Gastroesophageal sphincter (tissue), 4 donors: Measurements from ENCODE around the gene VWA7. TPM values are rescaled to one million over a fixed set of nuclear protein-coding genes. Genes with fewer than 3 reads are reported as not detected.

Source experiments
- ATAC-seq: fragments of 150-250 bp; one replicate; pipeline ENCODE4 v1.9.1; 2016; ENCODE audit warnings: mild to moderate bottlenecking, moderate library complexity
- H3K27ac ChIP-seq, 4 donors: fragments of 200-600 bp; sonication (generic) in 3 of 4; 1 replicate in 3 of 4; 2 replicates in 1 of 4; pipeline ENCODE4 v1.5.1; 2016 to 2019
- H3K27me3 ChIP-seq: fragments of 200-600 bp; sonication (generic); one replicate; pipeline ENCODE4 v1.5.1; 2019
- H3K36me3 ChIP-seq, 2 donors: fragments of 200-600 bp; sonication (generic); one replicate each; pipeline ENCODE4 v1.5.1; 2019; ENCODE audit warnings: control low read depth in 1 of 2
- H3K4me1 ChIP-seq, 3 donors: fragments of 200-600 bp; sonication (generic); 1 replicate in 2 of 3; 2 replicates in 1 of 3; pipeline ENCODE4 v1.5.1; 2016 to 2019; ENCODE audit warnings: control low read depth in 2 of 3
- H3K4me3 ChIP-seq, 2 donors: fragments of 200-600 bp; sonication (generic); one replicate each; pipeline ENCODE4 v1.5.1; 2019; ENCODE audit warnings: mild to moderate bottlenecking in 1 of 2, moderate library complexity in 1 of 2
- H3K9me3 ChIP-seq, 3 donors: fragments of 200-600 bp; sonication (generic); one replicate each; pipeline ENCODE4 v1.5.1; 2017 to 2019; ENCODE audit warnings: control low read depth in 2 of 3
- CTCF ChIP-seq, 4 experiments: fragments of 200-600 bp in 2 of 4; fragments of 450-650 bp in 2 of 4; sonication (generic) in 1 of 4; IDR thresholded peaks; one replicate each; pipeline ENCODE4 v1.5.1; 2017 to 2019; ENCODE audit warnings: antibody characterized with exemption in 4 of 4, mild to moderate bottlenecking in 2 of 4, moderate library complexity in 2 of 4
- EP300 ChIP-seq: sonication (generic); formaldehyde crosslinking; IDR thresholded peaks from one replicate; pipeline ENCODE4 v1.6.1; 2017; ENCODE audit warnings: antibody characterized with exemption, mild to moderate bottlenecking
- POLR2A ChIP-seq, 2 donors: fragments of 450-650 bp; IDR thresholded peaks; one replicate each; pipeline ENCODE4 v1.6.1; 2017; ENCODE audit warnings: antibody characterized with exemption in 2 of 2, mild to moderate bottlenecking in 2 of 2, moderate library complexity in 1 of 2
- POLR2AphosphoS5 ChIP-seq: sonication (generic); formaldehyde crosslinking; IDR thresholded peaks from one replicate; pipeline ENCODE4 v1.6.1; 2017; ENCODE audit warnings: antibody characterized with exemption
- WGBS, 2 donors: methylation state at CpG; one replicate each; pipeline ENCODE4 v1.1.5; 2018; ENCODE audit warnings: low coverage in 1 of 2; 5-methylcytosine and 5-hydroxymethylcytosine counted together
- total RNA-seq, 4 donors: library from RNA; depleted of rRNA; stranded (reverse); fragments of >200 nt; gene quantifications; one replicate each; pipeline ENCODE4 v1.1.0, GENCODE V29; 2016

Gene VWA7
- total RNA-seq, 4 donors from 2014 or later = 0.12 to 0.54 (median 0.31) TPM

- no peaks in the 10 kb centered on the region for H3K9me3 ChIP-seq
- no peaks in the 10 kb centered on the region for H3K27me3 ChIP-seq
- TF ChIP-seq CTCF (IDR thresholded peaks at IDR 0.05) (no peak), EP300 (no peak)
- H3K36me3 ChIP-seq = peaks cover 0 to 50% of the 10 kb centered on the region in 2 donors
- H3K27ac ChIP-seq = peak overlapping the region in 3 of 4 donors; percentile 94 to 99 (median 98)
- WGBS, 2 donors = 60% methylated on average over 2 of the region's 7 CpGs; no CpG with 5 or more reads in 1 of the 2 donors
- peak overlapping the region in 1 of 2 donors; percentile 80 for H3K4me3 ChIP-seq
- peaks cover 0 to 47% (median 20%) of the 10 kb centered on the region in 3 donors for H3K4me1 ChIP-seq
- ATAC-seq = no peak
Measured at GRCh38 chr6:31727034-31727716, 50.0 kb downstream of the VWA7 start.

- 75 to 85% methylated on average over 6 to 9 of the region's 12 CpGs for WGBS, 2 donors
- Histone ChIP-seq H3K27me3 (no peaks in the 10 kb centered on the region), H3K4me3 (no peak overlapping the region), H3K27ac (peak overlapping the region in 1 of 4 donors; percentile 98), H3K4me1 (peaks cover 0 to 34% (median 18%) of the 10 kb centered on the region in 3 donors), H3K9me3 (no peaks in the 10 kb centered on the region), H3K36me3 (peaks cover 0 to 36% of the 10 kb centered on the region in 2 donors)
- TF ChIP-seq POLR2AphosphoS5 = no peak
- TF ChIP-seq CTCF (IDR thresholded peaks at IDR 0.05) = no peak
- TF ChIP-seq POLR2A (IDR thresholded peaks at IDR 0.05) = no peak
- TF ChIP-seq EP300 = no peak
- ATAC-seq = no peak
Measured at GRCh38 chr6:31725502-31726350, 51.4 kb downstream of the VWA7 start.

- WGBS, 2 donors = 88 to 92% methylated on average over 12 to 13 of the region's 25 CpGs
- H3K4me3 ChIP-seq = no peak overlapping the region
- H3K36me3 ChIP-seq = peaks cover 0 to 34% of the 10 kb centered on the region in 2 donors
- no peaks in the 10 kb centered on the region for H3K9me3 ChIP-seq
- no peak for ATAC-seq
- no peak for TF ChIP-seq CTCF (IDR thresholded peaks at IDR 0.05)
- no peak for TF ChIP-seq POLR2A (IDR thresholded peaks at IDR 0.05)
- TF ChIP-seq POLR2AphosphoS5 = no peak
- TF ChIP-seq EP300 = no peak
- no peaks in the 10 kb centered on the region for H3K27me3 ChIP-seq
- no peak overlapping the region for H3K27ac ChIP-seq
- H3K4me1 ChIP-seq = peaks cover 0 to 28% (median 14%) of the 10 kb centered on the region in 3 donors
Measured at GRCh38 chr6:31723980-31724691, 53.0 kb downstream of the VWA7 start.

GRCh38 chr6:31723245-31723979, 53.7 kb downstream of the VWA7 start, which contains the start of gene MPIG6B:
MPIG6B (plus strand) TSS chr6:31723373; CDS start chr6:31723384, 11 bp downstream.
- Histone ChIP-seq H3K36me3 (peaks cover 0 to 34% of the 10 kb centered on the region in 2 donors), H3K4me1 (peaks cover 0 to 21% (median 9%) of the 10 kb centered on the region in 3 donors), H3K9me3 (no peaks in the 10 kb centered on the region), H3K27me3 (no peaks in the 10 kb centered on the region), H3K27ac (no peak within 1 kb of the TSS), H3K4me3 (no peak within 1 kb of the TSS)
- WGBS, 2 donors = 80 to 82% methylated on average over 1 to 2 of the region's 46 CpGs
- no peak for ATAC-seq
- no peak for TF ChIP-seq POLR2AphosphoS5
- TF ChIP-seq POLR2A (IDR thresholded peaks at IDR 0.05) = no peak
- no peak for TF ChIP-seq CTCF (IDR thresholded peaks at IDR 0.05)
- no peak for TF ChIP-seq EP300
